HG02943 (cell line): Measurements from ENCODE around the gene ENPP4.
"Not testable (repeated sequence)": the region's sequence is repeated elsewhere in the genome, so short reads cannot be mapped to it uniquely, and the experiment has no call there.

Source experiments
- ATAC-seq: cut with Tn5 transposase; IDR thresholded peaks from one replicate; pipeline ENCODE4 v1.9.1; 2021; ENCODE audit warnings: mild to moderate bottlenecking, low read depth, moderate library complexity; ENCODE audit not compliant: unreplicated experiment

Gene ENPP4

GRCh38 chr6:46130666-46131065 lies 877 bp downstream of the ENPP4 start:
- ATAC-seq, result no peak

DNA sequence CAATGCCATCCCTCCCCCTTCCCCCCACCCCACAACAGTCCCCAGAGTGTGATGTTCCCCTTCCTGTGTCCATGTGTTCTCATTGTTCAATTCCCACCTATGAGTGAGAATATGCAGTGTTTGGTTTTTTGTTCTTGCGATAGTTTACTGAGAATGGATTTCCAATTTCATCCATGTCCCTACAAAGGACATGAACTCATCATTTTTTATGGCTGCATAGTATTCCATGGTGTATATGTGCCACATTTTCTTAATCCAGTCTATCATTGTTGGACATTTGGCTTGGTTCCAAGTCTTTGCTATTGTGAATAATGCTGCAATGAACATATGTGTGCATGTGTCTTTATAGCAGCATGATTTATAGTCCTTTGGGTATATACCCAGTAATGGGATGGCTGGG lies 1.5 kb downstream of the ENPP4 start:
- ATAC-seq, result not testable (repeated sequence)

DNA sequence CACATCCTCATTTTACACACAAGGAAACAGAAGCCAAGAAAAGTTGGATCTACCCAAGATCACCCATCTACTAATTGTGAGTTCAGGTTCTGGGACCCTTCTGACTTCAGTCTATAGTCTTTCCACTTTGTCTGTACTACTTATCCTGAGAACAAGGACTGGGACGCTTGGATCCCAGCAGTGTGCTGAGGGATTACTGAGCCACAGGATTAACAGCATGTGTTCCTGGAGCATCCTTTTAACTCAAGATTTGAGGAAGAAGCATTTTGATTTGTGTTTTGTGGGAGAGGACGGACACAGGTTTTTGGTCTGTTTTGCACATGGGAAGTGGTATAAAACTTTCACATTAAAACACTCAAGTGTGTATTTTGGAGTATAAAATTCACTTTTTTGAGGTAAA lies 4.4 kb downstream of the ENPP4 start:
- no peak for ATAC-seq

- no peak for ATAC-seq
Measured at GRCh38 chr6:46135176-46135575, 5.4 kb downstream of the ENPP4 start.

DNA sequence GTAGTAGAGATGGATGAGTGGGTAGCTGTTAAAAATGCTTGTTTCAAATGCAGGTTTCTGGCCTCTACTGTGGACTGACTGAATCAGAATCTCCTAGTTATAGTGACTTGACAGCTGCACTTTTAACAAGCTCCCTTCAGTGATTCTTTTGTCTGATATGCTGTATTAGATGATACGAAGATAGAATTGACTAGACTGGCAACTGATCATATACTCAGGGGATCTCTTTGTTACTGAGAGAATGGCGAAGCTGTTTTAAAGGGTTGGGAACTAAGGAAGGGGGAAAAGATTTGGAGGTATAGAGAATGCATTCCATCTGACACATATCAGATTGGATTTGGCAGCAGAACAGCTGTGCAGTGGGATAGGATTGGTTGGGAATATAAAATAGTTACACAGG lies 7.0 kb downstream of the ENPP4 start:
- no peak for ATAC-seq

GRCh38 chr6:46137387-46137786 lies 7.6 kb downstream of the ENPP4 start:
- no peak for ATAC-seq

DNA sequence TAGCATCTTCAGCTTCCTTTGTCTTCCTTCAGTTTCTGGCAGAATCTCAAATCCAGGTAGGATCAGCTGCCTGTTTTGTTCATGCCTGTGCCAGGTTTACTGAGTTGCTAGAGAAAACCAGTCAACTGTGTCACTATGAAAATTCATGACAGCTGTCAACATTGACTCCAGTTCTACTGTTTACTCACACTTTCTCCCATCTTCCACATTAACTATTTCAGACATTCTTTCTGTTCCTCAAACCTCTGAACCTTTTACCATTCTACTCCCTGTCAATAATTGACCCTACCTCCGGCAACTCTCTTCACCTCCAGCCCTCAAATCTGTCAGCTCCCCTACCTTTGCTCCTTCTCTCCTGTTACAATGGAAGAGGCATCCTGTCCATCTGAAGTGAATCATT lies 8.5 kb downstream of the ENPP4 start:
- ATAC-seq, result peak; percentile 88

DNA sequence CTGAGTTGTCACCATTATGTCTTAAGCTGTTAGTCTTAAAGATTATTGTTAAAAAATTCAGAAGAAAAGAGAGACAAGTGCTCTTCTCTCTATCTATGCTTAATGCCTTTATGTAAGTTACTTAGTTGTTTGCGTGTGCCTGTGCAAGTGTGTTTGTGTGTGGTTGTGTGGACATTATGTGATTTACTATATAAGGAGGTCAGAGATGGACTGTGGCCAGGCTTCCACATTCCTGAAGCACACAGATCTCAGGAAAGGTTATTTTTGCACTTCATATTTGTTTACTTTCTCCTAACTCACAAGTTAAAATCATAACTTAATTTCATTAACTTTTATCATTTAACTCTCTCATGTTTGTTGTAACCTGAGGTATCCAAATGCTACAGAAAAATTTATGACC lies 14.5 kb downstream of the ENPP4 start:
- ATAC-seq, result no peak

DNA sequence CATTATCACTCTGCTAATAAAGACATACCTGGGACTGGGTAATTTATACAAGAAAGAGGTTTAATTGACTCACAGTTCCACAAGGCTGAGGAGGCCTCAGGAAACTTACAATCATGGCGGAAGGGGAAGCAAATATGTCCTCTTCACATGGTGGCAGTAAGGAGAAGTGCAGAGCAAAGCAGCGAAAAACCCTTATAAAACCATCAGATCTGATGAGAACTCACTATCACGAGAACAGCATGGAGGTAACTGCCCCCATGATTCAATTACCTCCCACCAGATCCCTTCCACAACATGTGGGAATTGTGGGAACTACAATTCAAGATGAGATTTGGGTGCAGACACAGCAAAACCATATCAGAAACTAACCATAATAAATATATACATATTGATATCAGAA lies 19.3 kb downstream of the ENPP4 start:
- not testable (repeated sequence) for ATAC-seq

GRCh38 chr6:46156701-46157100 lies 26.9 kb downstream of the ENPP4 start:
- ATAC-seq, result no peak

DNA sequence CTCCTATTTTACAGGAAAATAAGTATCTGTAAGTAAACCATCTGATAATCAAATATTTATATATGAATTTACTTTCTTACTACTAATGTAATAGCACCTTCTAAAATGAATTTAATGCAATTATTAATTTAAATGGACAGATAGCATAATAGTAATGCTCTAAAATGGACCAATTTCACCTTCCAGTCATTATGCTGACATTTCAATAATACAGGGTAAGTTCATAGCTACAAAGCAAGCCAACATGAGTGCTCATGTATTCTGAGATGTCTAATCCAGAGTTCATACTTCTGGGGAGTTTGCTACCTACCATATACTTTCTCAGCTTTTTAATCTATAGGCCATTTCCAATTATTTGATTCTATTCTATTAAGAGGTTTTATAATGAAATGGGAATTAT lies 29.4 kb downstream of the ENPP4 start:
- no peak for ATAC-seq

DNA sequence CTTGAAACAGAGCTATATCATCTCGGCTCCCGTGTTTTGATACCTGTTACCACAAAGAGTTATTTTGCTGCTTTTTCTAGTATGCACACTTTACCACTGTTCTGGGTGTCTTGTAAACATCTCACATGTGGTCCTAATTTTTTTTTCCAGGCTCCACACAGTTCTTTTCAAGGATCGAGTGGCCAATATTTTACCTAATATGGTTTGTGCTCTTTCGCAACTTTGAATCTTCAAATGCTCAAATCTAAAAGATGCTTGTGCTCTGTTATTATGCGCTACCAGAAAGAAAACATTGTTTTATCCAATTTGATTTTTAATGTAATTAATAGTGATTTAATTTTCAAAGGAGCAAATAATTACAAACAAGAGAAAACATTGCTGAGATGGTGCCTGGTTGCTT lies 30.3 kb downstream of the ENPP4 start:
- ATAC-seq, result no peak

DNA sequence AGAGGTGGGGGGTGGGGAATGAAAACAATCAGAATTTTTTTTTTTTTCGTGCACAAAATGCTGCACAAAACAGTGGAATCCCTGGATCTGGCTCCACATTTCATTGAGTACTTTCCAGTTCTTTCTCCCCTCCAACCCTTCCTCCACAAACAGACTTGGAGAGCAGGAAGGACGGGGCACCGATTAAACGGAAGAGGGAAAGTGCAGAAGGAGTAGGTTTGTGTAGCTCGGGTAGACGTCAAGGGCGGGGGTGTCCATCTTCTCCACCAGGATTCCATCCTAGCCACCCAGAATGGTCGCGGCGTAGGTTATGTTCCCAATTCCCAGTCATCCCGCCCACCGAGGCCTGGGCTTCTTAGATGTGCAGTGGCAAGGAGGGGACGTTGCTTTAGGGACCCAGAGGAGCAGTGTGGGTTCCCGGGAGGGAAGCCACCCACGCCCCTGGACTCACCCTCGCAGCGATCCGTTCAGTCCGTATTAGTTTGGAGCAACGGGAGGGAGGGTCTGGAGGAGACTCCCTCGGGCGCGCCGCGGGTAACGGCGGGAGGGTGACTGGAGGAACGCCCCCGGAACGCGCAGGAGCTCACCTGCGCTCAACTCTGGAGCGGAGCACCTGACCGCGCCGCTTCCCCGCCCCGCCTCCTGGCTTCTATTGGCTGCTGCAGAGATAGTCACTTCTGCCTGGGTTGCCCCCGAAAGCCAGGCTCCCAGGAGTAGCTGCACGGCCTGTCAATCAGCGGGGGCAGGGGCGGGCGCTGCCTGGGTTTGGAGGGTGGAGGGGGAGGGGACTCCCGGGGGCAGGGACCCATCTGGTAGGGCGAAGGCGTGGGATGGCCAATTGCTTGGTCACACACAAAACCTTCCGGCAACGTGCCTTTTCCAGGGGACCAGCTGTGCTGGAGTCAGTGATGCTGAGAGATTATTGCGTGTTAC lies 40.8 kb downstream of the ENPP4 start, which contains the start of gene ENPP5:
Gene ENPP5 (minus strand): TSS at position 624 of the 933 bp plus-strand sequence. CDS start 2,718 bp downstream, outside the sequence.
- ATAC-seq, result peak; percentile 82

DNA sequence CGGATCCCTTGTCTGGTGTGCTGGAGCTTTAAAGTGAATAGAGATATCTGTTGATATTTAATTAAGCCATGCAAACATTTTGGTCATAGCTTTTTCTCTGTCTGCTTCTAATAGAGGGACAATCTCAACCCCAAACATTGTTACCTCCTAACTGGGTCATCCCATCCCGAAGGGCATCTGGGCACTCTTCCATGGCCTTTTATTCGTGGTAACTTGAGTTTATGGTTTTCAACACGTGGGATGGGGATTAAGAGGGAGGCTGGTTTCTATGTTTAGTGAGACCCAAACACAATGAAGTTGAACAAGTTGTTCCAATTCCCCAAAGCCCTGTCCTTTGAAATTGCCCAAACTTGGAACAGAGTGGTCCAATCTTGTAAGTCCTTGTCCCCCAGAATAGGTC lies 42.4 kb downstream of the ENPP4 start:
- ATAC-seq, result no peak

GRCh38 chr6:46174904-46175303 lies 45.1 kb downstream of the ENPP4 start:
- ATAC-seq, result no peak

GRCh38 chr6:46175446-46175845 lies 45.7 kb downstream of the ENPP4 start:
- peak; percentile 84 for ATAC-seq

- no peak for ATAC-seq
Measured at GRCh38 chr6:46175976-46176375, 46.2 kb downstream of the ENPP4 start.

- no peak for ATAC-seq
Measured at GRCh38 chr6:46184114-46184513, 54.3 kb downstream of the ENPP4 start.

GRCh38 chr6:46186583-46186982 lies 56.8 kb downstream of the ENPP4 start:
- ATAC-seq, result no peak

DNA sequence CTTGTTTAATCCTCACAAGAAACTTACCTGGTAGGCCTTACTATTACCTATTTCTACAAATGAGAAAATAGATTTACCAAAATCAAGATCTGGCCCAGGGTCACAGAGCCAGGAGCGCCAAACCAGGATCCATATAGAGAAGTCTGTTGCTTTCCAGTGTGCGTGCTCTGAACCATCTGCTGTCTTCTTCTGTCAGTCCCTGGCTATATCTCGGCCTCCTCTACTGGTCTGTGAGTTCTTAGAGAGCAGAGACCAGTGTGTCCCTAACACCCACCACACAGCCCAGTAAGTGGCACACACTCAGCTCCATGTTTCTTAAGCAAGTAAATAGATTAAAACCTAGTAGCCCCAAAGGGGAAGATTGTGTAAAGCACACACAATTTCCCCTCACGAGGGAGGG lies 59.9 kb downstream of the ENPP4 start:
- no peak for ATAC-seq

GRCh38 chr6:46190889-46191288 lies 61.1 kb downstream of the ENPP4 start:
- no peak for ATAC-seq

DNA sequence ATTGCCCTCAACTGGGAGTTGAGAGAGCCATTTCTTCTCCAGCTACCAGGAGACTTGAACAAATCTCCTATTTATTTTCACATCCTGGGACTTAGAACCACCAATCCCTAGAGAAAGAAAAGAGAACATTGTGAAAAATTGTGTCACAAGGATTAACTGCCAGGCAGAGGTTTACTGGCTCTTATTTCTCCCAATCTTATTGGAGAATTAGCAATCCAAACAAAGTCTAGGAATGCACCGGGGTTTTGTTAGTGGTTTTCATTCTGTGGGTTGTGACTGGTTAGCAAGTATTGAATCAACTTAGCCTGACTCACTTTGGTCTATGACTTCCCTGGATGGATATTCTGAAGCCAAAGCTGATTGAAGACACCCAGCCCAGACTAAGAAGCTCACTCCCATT lies 62.2 kb downstream of the ENPP4 start:
- no peak for ATAC-seq
